HFFc6 (cell line): ENCODE results near the gene IQGAP2. TPM values are rescaled to one million over a fixed set of nuclear protein-coding genes. Genes with fewer than 3 reads are reported as not detected.

Source experiments
- DNase-seq: peaks from one replicate; pipeline ENCODE4 v3.0.0-alpha.2; 2018
- H3K27ac Mint-ChIP-seq: 2 replicates; pipeline ENCODE4 v1.8.0; 2020; ENCODE audit warnings: mild to moderate bottlenecking, mixed read lengths
- H3K27me3 Mint-ChIP-seq: 2 replicates; pipeline ENCODE4 v1.8.0; 2021; ENCODE audit warnings: mild to moderate bottlenecking, moderate library complexity, mixed read lengths; ENCODE audit not compliant: insufficient read depth
- H3K36me3 Mint-ChIP-seq: 2 replicates; pipeline ENCODE4 v1.8.0; 2021; ENCODE audit warnings: low read depth, mixed read lengths
- H3K4me1 Mint-ChIP-seq: 2 replicates; pipeline ENCODE4 v1.8.0; 2020; ENCODE audit warnings: low read depth, mixed read lengths
- H3K4me3 Mint-ChIP-seq: 2 replicates; pipeline ENCODE4 v1.8.0; 2020; ENCODE audit warnings: mild to moderate bottlenecking, moderate library complexity, mixed read lengths
- H3K9me3 Mint-ChIP-seq: 2 replicates; pipeline ENCODE4 v1.8.0; 2020; ENCODE audit warnings: mild to moderate bottlenecking, mixed read lengths
- CTCF ChIP-seq: fragments of 200-600 bp; sonication (generic); IDR thresholded peaks from 2 replicates; pipeline ENCODE4 v1.5.0; 2021; ENCODE audit warnings: antibody characterized with exemption, mild to moderate bottlenecking
- total RNA-seq, 6 experiments: library from RNA; stranded (reverse); fragmentation: NEBNext Ultra II Directional; extraction: Animal tissue kit (Norgen Biotek cat#: 25700); gene quantifications; 2 replicates in 1 of 6; 3 replicates in 5 of 6; pipeline ENCODE4 v1.2.3, GENCODE V29; 2021

The IQGAP2 gene
- total RNA-seq, 6 experiments from 2014 or later: 0.09 to 0.47 (median 0.21) TPM; not detected in 1

- no peak for TF ChIP-seq CTCF
- no peak for DNase-seq
- Mint-ChIP-seq H3K27ac (no peak overlapping the region), H3K9me3 (no peaks in the 10 kb centered on the region), H3K4me1 (no peaks in the 10 kb centered on the region), H3K36me3 (no peaks in the 10 kb centered on the region), H3K4me3 (no peak overlapping the region), H3K27me3 (peaks cover 17% of the 10 kb centered on the region)
Measured at GRCh38 chr5:76385540-76385939, 17.5 kb upstream of the IQGAP2 start.

GRCh38 chr5:76386360-76386759, 16.7 kb upstream of the IQGAP2 start:
- no peak for TF ChIP-seq CTCF

GRCh38 chr5:76388236-76388635, 14.8 kb upstream of the IQGAP2 start:
- Mint-ChIP-seq H3K4me3 (no peak overlapping the region), H3K27ac (no peak overlapping the region), H3K4me1 (no peaks in the 10 kb centered on the region), H3K9me3 (no peaks in the 10 kb centered on the region), H3K36me3 (no peaks in the 10 kb centered on the region), H3K27me3 (peaks cover 10% of the 10 kb centered on the region)
- DNase-seq: no peak
- TF ChIP-seq CTCF: no peak

More at GRCh38 chr5:76386360-76386759, 16.7 kb upstream of the IQGAP2 start:
- Mint-ChIP-seq H3K4me3 (no peak overlapping the region), H3K27me3 (peaks cover 18% of the 10 kb centered on the region), H3K27ac (no peak overlapping the region), H3K36me3 (no peaks in the 10 kb centered on the region), H3K4me1 (no peaks in the 10 kb centered on the region), H3K9me3 (no peaks in the 10 kb centered on the region)
- no peak for DNase-seq

GRCh38 chr5:76388791-76389512, 14.1 kb upstream of the IQGAP2 start:
- H3K4me1 Mint-ChIP-seq: no peaks in the 10 kb centered on the region
- peaks cover 10% of the 10 kb centered on the region for H3K27me3 Mint-ChIP-seq
- H3K4me3 Mint-ChIP-seq: no peak overlapping the region
- TF ChIP-seq CTCF: no peak
- no peaks in the 10 kb centered on the region for H3K36me3 Mint-ChIP-seq
- H3K9me3 Mint-ChIP-seq: no peaks in the 10 kb centered on the region
- H3K27ac Mint-ChIP-seq: no peak overlapping the region
- no peak for DNase-seq

- Mint-ChIP-seq H3K27ac (no peak overlapping the region), H3K27me3 (peaks cover 13% of the 10 kb centered on the region), H3K36me3 (no peaks in the 10 kb centered on the region), H3K9me3 (no peaks in the 10 kb centered on the region), H3K4me3 (no peak overlapping the region), H3K4me1 (no peaks in the 10 kb centered on the region)
- no peak for DNase-seq
- TF ChIP-seq CTCF: no peak
Measured at GRCh38 chr5:76389513-76390154, 13.5 kb upstream of the IQGAP2 start.
